ENCODE results near the gene SECISBP2L. TPM values are rescaled to one million over a fixed set of nuclear protein-coding genes. Genes with fewer than 3 reads are reported as not detected.

Gene SECISBP2L
- total and polyA plus RNA-seq, 4 donors = 16.2 to 678 (median 51.7) TPM

- ATAC-seq (ENCODE audit: insufficient read depth, low FRiP score) (no peak), DNase-seq (no peak)
- Histone ChIP-seq H3K36me3 (ENCODE audit: control insufficient read depth in 4 of 4, insufficient read depth in 4 of 4, low read length in 4 of 4) (peaks cover 4 to 24% (median 10%) of the 10 kb centered on the region in 4 donors), H3K4me1 (ENCODE audit: control insufficient read depth in 5 of 5, insufficient read depth in 5 of 5, low read length in 5 of 5) (peaks cover 0 to 14% (median 4%) of the 10 kb centered on the region in 5 donors), H3K9ac (ENCODE audit: insufficient read depth in 1 of 2, low read length in 2 of 2) (no peak overlapping the region), H3K9me3 (ENCODE audit: control insufficient read depth in 4 of 4, insufficient read depth in 3 of 4, low read length in 3 of 4) (no peaks in the 10 kb centered on the region), H3K27me3 (ENCODE audit: control insufficient read depth in 3 of 3, insufficient read depth in 3 of 3, low read length in 2 of 3) (no peaks in the 10 kb centered on the region), H3K27ac (ENCODE audit: low read depth in 1 of 2, low read length in 1 of 2) (no peak overlapping the region), H3K4me3 (no peak overlapping the region)
- TF ChIP-seq CTCF (IDR thresholded peaks at IDR 0.05; ENCODE audit: control extremely low read depth, extremely low read depth) = no peak
Observed at GRCh38 chr15:49037546-49037940, 8.7 kb downstream of the SECISBP2L start.

- no peak for DNase-seq
- no peak for ATAC-seq (ENCODE audit: insufficient read depth, low FRiP score)
- Histone ChIP-seq H3K9me3 (ENCODE audit: control insufficient read depth in 4 of 4, insufficient read depth in 3 of 4, low read length in 3 of 4) (no peaks in the 10 kb centered on the region), H3K4me3 (no peak overlapping the region), H3K27me3 (ENCODE audit: control insufficient read depth in 3 of 3, insufficient read depth in 3 of 3, low read length in 2 of 3) (no peaks in the 10 kb centered on the region), H3K9ac (ENCODE audit: insufficient read depth in 1 of 2, low read length in 2 of 2) (no peak overlapping the region), H3K27ac (ENCODE audit: low read depth in 1 of 2, low read length in 1 of 2) (no peak overlapping the region), H3K36me3 (ENCODE audit: control insufficient read depth in 4 of 4, insufficient read depth in 4 of 4, low read length in 4 of 4) (peaks cover 4 to 21% (median 10%) of the 10 kb centered on the region in 4 donors), H3K4me1 (ENCODE audit: control insufficient read depth in 5 of 5, insufficient read depth in 5 of 5, low read length in 5 of 5) (peaks cover 0 to 14% (median 4%) of the 10 kb centered on the region in 5 donors)
- TF ChIP-seq CTCF (IDR thresholded peaks at IDR 0.05; ENCODE audit: control extremely low read depth, extremely low read depth) = no peak
- WGBS, 2 donors = 73 to 84% methylated on average over 3 of the region's 3 CpGs
Observed at GRCh38 chr15:49036650-49037545, 9.3 kb downstream of the SECISBP2L start.

- DNase-seq = no peak
- H3K27me3 ChIP-seq (ENCODE audit: control insufficient read depth in 3 of 3, insufficient read depth in 3 of 3, low read length in 2 of 3) = no peaks in the 10 kb centered on the region
- H3K36me3 ChIP-seq (ENCODE audit: control insufficient read depth in 4 of 4, insufficient read depth in 4 of 4, low read length in 4 of 4) = peaks cover 4 to 23% (median 11%) of the 10 kb centered on the region in 4 donors
- ATAC-seq (ENCODE audit: insufficient read depth, low FRiP score) = no peak
- H3K27ac ChIP-seq (ENCODE audit: low read depth in 1 of 2, low read length in 1 of 2) = no peak overlapping the region
- H3K9ac ChIP-seq (ENCODE audit: insufficient read depth in 1 of 2, low read length in 2 of 2) = no peak overlapping the region
- no peak overlapping the region for H3K4me3 ChIP-seq
- TF ChIP-seq CTCF (IDR thresholded peaks at IDR 0.05; ENCODE audit: control extremely low read depth, extremely low read depth) = no peak
- H3K4me1 ChIP-seq (ENCODE audit: control insufficient read depth in 5 of 5, insufficient read depth in 5 of 5, low read length in 5 of 5) = peaks cover 0 to 12% (median 3%) of the 10 kb centered on the region in 5 donors
- WGBS, 2 donors = 80 to 86% methylated on average over 2 of the region's 2 CpGs
- H3K9me3 ChIP-seq (ENCODE audit: control insufficient read depth in 4 of 4, insufficient read depth in 3 of 4, low read length in 3 of 4) = no peaks in the 10 kb centered on the region
Observed at GRCh38 chr15:49035825-49036224, 10.4 kb downstream of the SECISBP2L start.

All from lung (tissue), 12 donors.